Peyer's patch (tissue), 4 donors: ENCODE results near the gene PCGF3. TPM values are rescaled to one million over a fixed set of nuclear protein-coding genes. Genes with fewer than 3 reads are reported as not detected.

Experiments
- DNase-seq, 3 donors: peaks; one replicate each; pipeline ENCODE4 v3.0.0-alpha.2; 2017 to 2019
- H3K27ac ChIP-seq, 4 donors: fragments of 200-600 bp; sonication (generic); one replicate each; pipeline ENCODE4 v1.5.1; 2016 to 2019
- H3K27me3 ChIP-seq, 2 donors: fragments of 200-600 bp; sonication (generic); one replicate each; pipeline ENCODE4 v1.5.1; 2019
- H3K36me3 ChIP-seq, 3 donors: fragments of 200-600 bp; sonication (generic); one replicate each; pipeline ENCODE4 v1.5.1; 2016 to 2019
- H3K4me1 ChIP-seq, 4 donors: fragments of 200-600 bp; sonication (generic); one replicate each; pipeline ENCODE4 v1.5.1; 2016 to 2019
- H3K4me3 ChIP-seq, 4 donors: fragments of 200-600 bp; sonication (generic); 1 replicate in 3 of 4; 2 replicates in 1 of 4; pipeline ENCODE4 v1.5.1; 2016 to 2019; ENCODE audit warnings: mild to moderate bottlenecking in 1 of 4
- H3K9me3 ChIP-seq, 4 donors: fragments of 200-600 bp; sonication (generic); one replicate each; pipeline ENCODE4 v1.5.1; 2016 to 2019; ENCODE audit warnings: mild to moderate bottlenecking in 1 of 4
- POLR2A ChIP-seq, 2 donors: fragments of 450-650 bp; IDR thresholded peaks; one replicate each; pipeline ENCODE4 v1.5.1; 2017; ENCODE audit warnings: antibody characterized with exemption in 2 of 2, mild to moderate bottlenecking in 2 of 2, moderate library complexity in 2 of 2
- total RNA-seq, 4 donors: library from RNA; depleted of rRNA; stranded (reverse); fragments of >200 nt; gene quantifications; one replicate each; pipeline ENCODE4 v1.1.0, GENCODE V29; 2016
- TF ChIP-seq, protein P1 (sequence below), 6 experiments: fragments of 450-650 bp in 4 of 6; fragments of 200-600 bp in 2 of 6; sonication (generic) in 1 of 6; IDR thresholded peaks; one replicate each; pipeline ENCODE4 v1.5.1; 2017 to 2019; ENCODE audit warnings: antibody characterized with exemption in 6 of 6, mild to moderate bottlenecking in 3 of 6, moderate library complexity in 1 of 6

Gene PCGF3
- total RNA-seq, 4 donors from 2014 or later, result 58.3 to 168 (median 93.0) TPM

DNA sequence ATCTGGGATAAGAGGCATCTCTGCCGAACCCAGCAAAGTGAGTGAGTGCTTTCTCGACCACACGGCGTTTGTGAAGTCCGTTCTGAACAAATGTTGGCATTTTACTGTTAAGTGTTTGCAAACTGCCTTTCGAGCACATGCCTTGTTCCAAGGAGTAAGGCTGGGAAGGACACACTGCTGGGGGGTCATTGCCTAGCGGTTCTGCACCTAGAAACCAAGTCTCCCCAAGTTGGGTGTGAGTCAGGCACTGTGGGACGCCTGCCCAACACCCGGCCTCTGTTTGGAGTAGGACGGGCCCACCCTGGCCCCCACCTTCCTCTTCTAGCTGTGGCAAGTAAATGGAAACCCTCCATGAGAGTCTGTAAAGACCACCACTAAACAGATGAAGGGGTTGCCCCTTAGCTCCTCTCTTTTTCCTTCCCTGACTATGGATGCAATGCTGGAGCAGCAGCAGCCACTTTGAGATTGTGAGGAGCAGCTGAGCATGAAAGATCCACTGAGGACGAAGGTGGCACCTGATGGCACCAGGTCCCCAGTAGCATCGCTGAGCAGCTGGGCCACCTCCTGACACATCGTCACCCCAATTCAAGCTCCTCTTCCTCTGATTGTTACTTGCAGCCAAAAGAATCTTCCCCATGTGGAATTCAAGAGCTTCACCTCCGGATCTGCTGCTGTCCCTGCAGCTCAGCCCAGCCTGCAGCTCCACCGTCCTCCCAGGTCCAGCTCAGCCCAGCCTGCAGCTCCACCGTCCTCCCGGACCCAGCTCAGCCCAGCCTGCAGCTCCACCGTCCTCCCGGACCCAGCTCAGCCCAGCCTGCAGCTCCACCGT, 114.0 kb downstream of the PCGF3 start:
- peaks cover 0 to 8% of the 10 kb centered on the region in 2 donors for H3K27me3 ChIP-seq
- no peak for TF ChIP-seq POLR2A (IDR thresholded peaks at IDR 0.05)
- TF ChIP-seq, protein P1, sequence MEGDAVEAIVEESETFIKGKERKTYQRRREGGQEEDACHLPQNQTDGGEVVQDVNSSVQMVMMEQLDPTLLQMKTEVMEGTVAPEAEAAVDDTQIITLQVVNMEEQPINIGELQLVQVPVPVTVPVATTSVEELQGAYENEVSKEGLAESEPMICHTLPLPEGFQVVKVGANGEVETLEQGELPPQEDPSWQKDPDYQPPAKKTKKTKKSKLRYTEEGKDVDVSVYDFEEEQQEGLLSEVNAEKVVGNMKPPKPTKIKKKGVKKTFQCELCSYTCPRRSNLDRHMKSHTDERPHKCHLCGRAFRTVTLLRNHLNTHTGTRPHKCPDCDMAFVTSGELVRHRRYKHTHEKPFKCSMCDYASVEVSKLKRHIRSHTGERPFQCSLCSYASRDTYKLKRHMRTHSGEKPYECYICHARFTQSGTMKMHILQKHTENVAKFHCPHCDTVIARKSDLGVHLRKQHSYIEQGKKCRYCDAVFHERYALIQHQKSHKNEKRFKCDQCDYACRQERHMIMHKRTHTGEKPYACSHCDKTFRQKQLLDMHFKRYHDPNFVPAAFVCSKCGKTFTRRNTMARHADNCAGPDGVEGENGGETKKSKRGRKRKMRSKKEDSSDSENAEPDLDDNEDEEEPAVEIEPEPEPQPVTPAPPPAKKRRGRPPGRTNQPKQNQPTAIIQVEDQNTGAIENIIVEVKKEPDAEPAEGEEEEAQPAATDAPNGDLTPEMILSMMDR (IDR thresholded peaks at IDR 0.05), result no peak
- peaks cover 0 to 3% (median 0%) of the 10 kb centered on the region in 4 donors for H3K4me1 ChIP-seq
- H3K27ac ChIP-seq, result no peak overlapping the region
- H3K4me3 ChIP-seq, result no peak overlapping the region
- no peaks in the 10 kb centered on the region for H3K9me3 ChIP-seq
- peak in 1 of 3 donors; percentile 17 for DNase-seq
- no peaks in the 10 kb centered on the region for H3K36me3 ChIP-seq

Other genes starting within 250 kb of the PCGF3 start
- 10 to 100 TPM; 35.4 to 86.6 (median 40.5) TPM for gene ZNF721, start 206.7 kb upstream of the PCGF3 start, total RNA-seq
- gene PIGG, start 206.6 kb upstream of the PCGF3 start, total RNA-seq, result 100 to 1,000 TPM in 3 of 4 donors, 10 to 100 TPM in 1; 63.7 to 123 (median 108) TPM
- gene TMEM271, start 129.5 kb upstream of the PCGF3 start, total RNA-seq, result not detected
- 1 to 10 TPM in 2 of 4 donors, under 1 TPM in 1, not detected in 1; 0.27 to 1.8 (median 1.4) TPM for gene PDE6B, start 80.3 kb upstream of the PCGF3 start, total RNA-seq
- gene ATP5ME, start 31.6 kb upstream of the PCGF3 start, total RNA-seq, result 100 to 1,000 TPM; 102 to 259 (median 184) TPM
- 100 to 1,000 TPM in 2 of 4 donors, 10 to 100 TPM in 2; 82.8 to 135 (median 95.2) TPM for gene MYL5, start 31.3 kb upstream of the PCGF3 start, total RNA-seq
- 10 to 100 TPM in 2 of 4 donors, 1 to 10 TPM in 2; 4.1 to 13.3 (median 9.4) TPM for gene SLC49A3, start 16.7 kb upstream of the PCGF3 start, total RNA-seq
- gene CPLX1, start 120.3 kb downstream of the PCGF3 start, total RNA-seq, result under 1 TPM in 2 of 4 donors, not detected in 2; 0.35 to 0.67 TPM
- 100 to 1,000 TPM; 248 to 362 (median 351) TPM for gene GAK, start 226.5 kb downstream of the PCGF3 start, total RNA-seq
- gene TMEM175, start 226.6 kb downstream of the PCGF3 start, total RNA-seq, result 100 to 1,000 TPM in 1 of 4 donors, 10 to 100 TPM in 3; 46.1 to 111 (median 56.6) TPM